ENCODE measurements around the gene ALDH1B1.
A peak's percentile ranks its signal among the peaks of the same experiment; 100 is the strongest.
"Not testable (repeated sequence)": the region's sequence is repeated elsewhere in the genome, so short reads cannot be mapped to it uniquely, and the experiment has no call there.

ALDH1B1 gene

GRCh38 chr9:38393128-38393796, 760 bp downstream of the ALDH1B1 start:
- no peaks in the 10 kb centered on the region for H3K9me3 ChIP-seq (ENCODE audit: control insufficient read depth, low read length)
- H3K36me3 ChIP-seq (ENCODE audit: control insufficient read depth, insufficient read depth, low read length) = no peaks in the 10 kb centered on the region
- peaks cover 2% of the 10 kb centered on the region for H3K4me1 ChIP-seq
- no peaks in the 10 kb centered on the region for H3K27me3 ChIP-seq (ENCODE audit: control insufficient read depth, insufficient read depth, low read length)
- no peak overlapping the region for H3K9ac ChIP-seq
- H3K4me2 ChIP-seq (ENCODE audit: low read length) = peak overlapping the region; percentile 85
- peak overlapping the region; percentile 77 for H3K4me3 ChIP-seq (ENCODE audit: low read depth, low read length)
- H3K27ac ChIP-seq = no peak overlapping the region
- peak overlapping the region; percentile 86 for H2AFZ ChIP-seq
- no peaks in the 10 kb centered on the region for H3K79me2 ChIP-seq
- TF ChIP-seq, protein P1, sequence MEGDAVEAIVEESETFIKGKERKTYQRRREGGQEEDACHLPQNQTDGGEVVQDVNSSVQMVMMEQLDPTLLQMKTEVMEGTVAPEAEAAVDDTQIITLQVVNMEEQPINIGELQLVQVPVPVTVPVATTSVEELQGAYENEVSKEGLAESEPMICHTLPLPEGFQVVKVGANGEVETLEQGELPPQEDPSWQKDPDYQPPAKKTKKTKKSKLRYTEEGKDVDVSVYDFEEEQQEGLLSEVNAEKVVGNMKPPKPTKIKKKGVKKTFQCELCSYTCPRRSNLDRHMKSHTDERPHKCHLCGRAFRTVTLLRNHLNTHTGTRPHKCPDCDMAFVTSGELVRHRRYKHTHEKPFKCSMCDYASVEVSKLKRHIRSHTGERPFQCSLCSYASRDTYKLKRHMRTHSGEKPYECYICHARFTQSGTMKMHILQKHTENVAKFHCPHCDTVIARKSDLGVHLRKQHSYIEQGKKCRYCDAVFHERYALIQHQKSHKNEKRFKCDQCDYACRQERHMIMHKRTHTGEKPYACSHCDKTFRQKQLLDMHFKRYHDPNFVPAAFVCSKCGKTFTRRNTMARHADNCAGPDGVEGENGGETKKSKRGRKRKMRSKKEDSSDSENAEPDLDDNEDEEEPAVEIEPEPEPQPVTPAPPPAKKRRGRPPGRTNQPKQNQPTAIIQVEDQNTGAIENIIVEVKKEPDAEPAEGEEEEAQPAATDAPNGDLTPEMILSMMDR (IDR thresholded peaks at IDR 0.05) = no peak

DNA sequence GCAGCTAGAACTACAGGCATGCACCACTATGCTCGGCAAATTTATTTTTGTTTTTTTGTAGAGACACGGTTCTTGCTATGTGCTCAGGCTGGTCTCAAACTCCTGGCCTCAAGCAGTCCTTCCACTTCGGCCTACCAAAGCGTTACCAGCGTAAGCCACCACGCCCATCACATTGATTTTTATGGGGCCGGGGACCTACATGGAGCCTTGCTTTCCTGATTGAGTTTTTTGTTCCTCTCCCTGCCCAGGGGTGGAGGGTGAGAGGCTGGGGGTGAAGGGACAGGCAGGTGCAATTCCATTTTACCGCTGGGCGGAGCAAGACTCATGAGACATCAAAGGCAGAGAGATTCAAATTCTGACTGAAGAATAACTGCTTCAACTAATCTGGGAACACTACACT, 1.9 kb downstream of the ALDH1B1 start:
- H3K27ac ChIP-seq = no peak overlapping the region
- no peak overlapping the region for H3K9ac ChIP-seq

GRCh38 chr9:38395653-38396370, 3.3 kb downstream of the ALDH1B1 start:
- TF ChIP-seq, protein P1 (IDR thresholded peaks at IDR 0.05) = no peak
- Histone ChIP-seq H3K9ac (no peak overlapping the region), H3K36me3 (ENCODE audit: control insufficient read depth, insufficient read depth, low read length) (no peaks in the 10 kb centered on the region), H2AFZ (no peak overlapping the region), H3K4me2 (ENCODE audit: low read length) (no peak overlapping the region), H3K79me2 (no peaks in the 10 kb centered on the region), H3K4me3 (ENCODE audit: low read depth, low read length) (no peak overlapping the region), H3K27ac (no peak overlapping the region), H3K27me3 (ENCODE audit: control insufficient read depth, insufficient read depth, low read length) (no peaks in the 10 kb centered on the region), H3K4me1 (peaks cover 2% of the 10 kb centered on the region), H3K9me3 (ENCODE audit: control insufficient read depth, low read length) (no peaks in the 10 kb centered on the region)

More for the DNA sequence above, 1.9 kb downstream of the ALDH1B1 start:
- no peak overlapping the region for H3K4me2 ChIP-seq (ENCODE audit: low read length)
- H3K4me3 ChIP-seq (ENCODE audit: low read depth, low read length) = no peak overlapping the region
- no peaks in the 10 kb centered on the region for H3K36me3 ChIP-seq (ENCODE audit: control insufficient read depth, insufficient read depth, low read length)
- no peak overlapping the region for H2AFZ ChIP-seq
- no peaks in the 10 kb centered on the region for H3K27me3 ChIP-seq (ENCODE audit: control insufficient read depth, insufficient read depth, low read length)
- no peaks in the 10 kb centered on the region for H3K79me2 ChIP-seq
- TF ChIP-seq, protein P1 (IDR thresholded peaks at IDR 0.05) = no peak
- H3K4me1 ChIP-seq = peaks cover 2% of the 10 kb centered on the region
- H3K9me3 ChIP-seq (ENCODE audit: control insufficient read depth, low read length) = no peaks in the 10 kb centered on the region

DNA sequence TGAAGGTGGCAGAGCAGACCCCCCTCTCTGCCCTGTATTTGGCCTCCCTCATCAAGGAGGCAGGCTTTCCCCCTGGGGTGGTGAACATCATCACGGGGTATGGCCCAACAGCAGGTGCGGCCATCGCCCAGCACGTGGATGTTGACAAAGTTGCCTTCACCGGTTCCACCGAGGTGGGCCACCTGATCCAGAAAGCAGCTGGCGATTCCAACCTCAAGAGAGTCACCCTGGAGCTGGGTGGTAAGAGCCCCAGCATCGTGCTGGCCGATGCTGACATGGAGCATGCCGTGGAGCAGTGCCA, 3.8 kb downstream of the ALDH1B1 start:
- H3K27ac ChIP-seq = no peak overlapping the region
- H3K79me2 ChIP-seq = no peaks in the 10 kb centered on the region
- peaks cover 2% of the 10 kb centered on the region for H3K4me1 ChIP-seq
- no peak overlapping the region for H3K4me3 ChIP-seq (ENCODE audit: low read depth, low read length)
- H3K36me3 ChIP-seq (ENCODE audit: control insufficient read depth, insufficient read depth, low read length) = no peaks in the 10 kb centered on the region
- TF ChIP-seq, protein P1 (IDR thresholded peaks at IDR 0.05) = no peak
- H2AFZ ChIP-seq = no peak overlapping the region
- H3K27me3 ChIP-seq (ENCODE audit: control insufficient read depth, insufficient read depth, low read length) = no peaks in the 10 kb centered on the region
- H3K9ac ChIP-seq = no peak overlapping the region
- H3K4me2 ChIP-seq (ENCODE audit: low read length) = no peak overlapping the region
- no peaks in the 10 kb centered on the region for H3K9me3 ChIP-seq (ENCODE audit: control insufficient read depth, low read length)

- not testable (repeated sequence) for H3K36me3 ChIP-seq (ENCODE audit: control insufficient read depth, insufficient read depth, low read length); H3K9me3 ChIP-seq (ENCODE audit: control insufficient read depth, low read length); H3K9ac ChIP-seq; H3K4me3 ChIP-seq (ENCODE audit: low read depth, low read length); H3K79me2 ChIP-seq; H2AFZ ChIP-seq; H3K27me3 ChIP-seq (ENCODE audit: control insufficient read depth, insufficient read depth, low read length); H3K27ac ChIP-seq; H3K4me2 ChIP-seq (ENCODE audit: low read length); H3K4me1 ChIP-seq
These were observed 6.7 kb downstream of the ALDH1B1 start for GRCh38 chr9:38399191-38399590.

Measured in parathyroid adenoma (tissue), 2 donors.